SH-SY5Y (cell line): ENCODE measurements around the gene TPMT.

Experiments used
- GATA2 ChIP-seq: IDR thresholded peaks from 2 replicates; pipeline ENCODE4 v1.6.1; 2011; ENCODE audit warnings: mild to moderate bottlenecking, low read depth, low read length
- GATA3 ChIP-seq: IDR thresholded peaks from 2 replicates; pipeline ENCODE4 v1.6.1; 2011; ENCODE audit warnings: low read depth, mild to moderate bottlenecking, low read length, moderate library complexity

DNA sequence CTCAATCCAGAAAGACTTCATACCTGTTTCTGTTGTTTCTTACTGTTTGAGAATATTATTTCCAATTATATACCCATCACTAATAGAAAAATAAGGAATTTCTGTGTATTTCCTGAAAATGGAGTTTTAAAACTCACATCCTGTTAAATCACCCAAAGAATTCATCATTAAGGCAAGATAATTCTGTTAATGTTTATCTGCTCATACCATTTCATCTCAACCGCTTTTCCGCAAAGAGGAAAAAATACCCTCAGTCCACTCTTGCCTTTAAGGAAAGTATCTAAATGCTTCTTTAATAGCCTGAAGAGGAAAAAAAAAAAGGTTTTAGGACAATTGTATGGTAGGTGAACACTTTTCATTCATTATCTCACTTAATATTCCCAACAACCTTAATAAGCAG lies 7.3 kb downstream of the TPMT start:
- TF ChIP-seq GATA2 (no peak), GATA3 (no peak)
